Measurements from ENCODE around the gene FAM131A. TPM values are rescaled to one million over a fixed set of nuclear protein-coding genes. Genes with fewer than 3 reads are reported as not detected.
"Not testable (repeated sequence)": the region's sequence is repeated elsewhere in the genome, so short reads cannot be mapped to it uniquely, and the experiment has no call there.

FAM131A gene
- total RNA-seq, 1 donor from 2014 or later: 6.7 TPM

DNA sequence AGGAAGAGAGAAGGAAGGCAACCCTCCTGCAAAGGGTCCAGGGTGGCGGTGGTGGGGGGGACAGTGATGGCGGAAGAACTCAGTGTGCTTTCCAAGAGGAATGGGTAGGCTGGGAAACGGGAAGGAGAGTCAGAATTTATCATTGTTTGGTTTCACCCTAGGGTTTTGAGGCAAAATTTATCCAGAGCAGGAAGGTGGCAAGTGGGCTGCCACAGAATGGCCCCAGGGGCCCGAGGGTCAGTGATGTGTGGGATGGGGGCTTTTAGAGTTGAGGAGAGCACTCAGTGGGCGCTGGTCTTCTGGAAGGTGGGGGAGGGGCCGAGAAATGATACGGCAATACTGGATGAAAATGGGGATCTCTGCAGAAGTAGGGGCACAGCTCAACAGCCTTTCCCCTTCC is 581 bp downstream of the FAM131A start:
- intact Hi-C loops (cut with micrococcal nuclease): no loop called here

DNA sequence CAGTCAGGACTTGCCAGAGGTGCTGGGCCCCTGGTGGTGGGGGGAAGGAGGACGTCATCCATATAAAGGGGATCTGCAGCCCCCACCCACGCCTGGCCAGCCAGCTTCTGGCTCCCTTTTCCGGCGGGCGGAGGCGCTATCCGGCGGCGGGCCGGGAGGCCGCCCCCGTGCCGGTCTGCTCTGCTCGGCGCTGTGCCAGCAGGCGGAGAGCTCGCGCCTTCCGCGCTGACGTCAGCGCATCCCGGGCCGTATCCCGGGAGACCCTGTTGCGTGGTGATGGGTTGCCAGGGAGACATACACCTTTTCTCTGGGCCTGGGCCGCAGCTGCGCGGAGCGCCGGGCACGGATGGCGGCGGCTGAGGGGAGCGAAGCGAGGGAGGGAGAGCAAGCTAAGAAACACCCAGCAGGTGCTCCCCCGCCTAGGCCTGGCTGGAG is 1.1 kb downstream of the FAM131A start:
- intact Hi-C loops (cut with micrococcal nuclease): no loop called here

DNA sequence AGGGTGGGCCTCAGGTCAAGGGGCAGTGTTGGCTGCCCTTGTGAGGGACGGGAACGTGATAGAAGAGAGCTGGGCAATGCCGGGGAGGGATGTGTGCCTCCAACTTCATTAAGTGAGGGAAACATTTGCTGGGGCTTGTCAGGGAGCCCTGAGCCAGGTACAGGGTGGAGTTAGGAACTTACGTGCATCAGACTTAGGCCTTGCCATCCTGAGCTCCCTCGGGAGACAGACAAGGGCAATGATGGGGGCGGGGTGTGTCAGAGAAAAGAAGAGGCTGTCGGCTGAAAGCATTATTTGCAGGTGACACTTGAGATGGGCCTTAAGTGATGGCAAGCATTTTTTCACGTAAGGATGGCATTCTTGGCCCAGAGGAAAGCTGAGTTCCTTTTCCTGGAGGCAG is 1.6 kb downstream of the FAM131A start:
- intact Hi-C loops (cut with micrococcal nuclease): no loop called here

DNA sequence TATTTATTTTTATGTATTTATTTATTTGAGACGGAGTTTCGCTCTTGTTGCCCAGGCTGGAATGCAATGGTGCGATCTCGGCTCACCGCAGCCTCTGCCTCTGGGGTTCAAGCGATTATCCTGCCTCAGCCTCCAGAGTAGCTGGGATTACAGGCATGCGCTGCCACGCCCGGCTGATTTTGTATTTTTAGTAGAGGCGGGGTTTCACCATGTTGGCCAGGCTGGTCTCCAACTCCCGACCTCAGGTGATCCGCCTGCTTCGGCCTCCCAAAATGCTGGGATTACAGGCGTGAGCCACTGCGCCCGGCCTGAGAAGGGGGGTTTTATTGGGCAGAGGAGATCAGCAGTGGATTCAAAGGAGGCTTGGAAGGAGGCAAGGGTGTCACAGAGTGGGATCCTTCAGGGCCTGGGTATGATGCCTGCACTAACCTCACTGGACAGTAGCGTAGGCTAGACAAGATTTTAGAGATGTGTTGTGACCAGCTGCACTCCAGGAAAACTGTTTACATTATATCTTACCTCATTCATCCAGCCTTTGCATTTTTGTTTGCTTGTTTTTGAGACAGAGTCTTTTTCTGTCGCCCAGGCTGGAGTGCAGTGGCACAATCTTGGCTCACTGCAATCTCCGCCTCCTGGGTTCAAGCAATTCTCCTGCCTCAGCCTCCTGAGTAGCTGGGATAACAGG is 2.2 kb downstream of the FAM131A start:
- intact Hi-C loops (cut with micrococcal nuclease): not testable (repeated sequence)

DNA sequence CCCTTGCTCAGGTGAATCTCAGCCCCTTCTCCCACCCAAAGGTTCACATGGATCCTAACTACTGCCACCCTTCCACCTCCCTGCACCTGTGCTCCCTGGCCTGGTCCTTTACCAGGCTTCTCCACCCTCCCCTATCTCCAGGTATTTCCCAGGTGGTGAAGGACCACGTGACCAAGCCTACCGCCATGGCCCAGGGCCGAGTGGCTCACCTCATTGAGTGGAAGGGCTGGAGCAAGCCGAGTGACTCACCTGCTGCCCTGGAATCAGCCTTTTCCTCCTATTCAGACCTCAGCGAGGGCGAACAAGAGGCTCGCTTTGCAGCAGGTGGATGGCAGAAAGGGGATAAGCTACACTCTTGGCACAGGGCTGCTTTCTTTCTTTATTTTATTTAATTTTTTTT is 4.5 kb downstream of the FAM131A start:
- intact Hi-C loops (cut with micrococcal nuclease): no loop called here

DNA sequence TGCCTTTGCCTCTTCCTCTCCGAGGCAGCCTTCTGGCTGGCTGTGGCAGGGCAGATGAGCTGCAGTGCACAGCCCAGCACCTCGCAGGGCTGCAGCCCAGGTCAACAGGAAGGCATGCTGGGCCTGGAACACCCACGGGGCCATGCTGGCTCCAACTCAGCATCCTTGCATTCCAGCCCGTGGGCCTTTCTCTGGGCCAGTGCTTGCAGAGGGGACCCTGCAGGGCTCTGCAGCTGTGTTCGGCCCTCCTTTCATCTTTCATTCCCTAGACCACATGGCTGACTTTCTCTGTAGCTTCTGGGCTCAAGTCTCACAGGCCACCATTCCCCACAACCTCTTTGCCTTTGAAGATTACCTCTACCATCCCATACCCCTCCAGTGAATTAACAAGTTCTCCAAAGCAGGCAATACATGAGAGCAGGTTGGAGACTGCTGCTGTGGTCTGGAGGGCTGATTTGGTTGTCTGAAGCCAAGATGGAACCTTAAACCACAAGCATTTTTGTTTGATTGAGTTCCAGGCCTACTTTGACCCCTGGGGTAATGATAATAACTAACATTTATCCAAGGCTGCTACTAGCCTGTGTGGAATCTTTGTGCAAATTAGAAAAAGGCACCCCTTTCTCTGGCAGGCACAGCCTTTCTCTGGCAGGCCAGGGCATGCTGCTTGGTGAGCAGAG is 5.9 kb downstream of the FAM131A start:
- intact Hi-C loops (cut with micrococcal nuclease): no loop called here

DNA sequence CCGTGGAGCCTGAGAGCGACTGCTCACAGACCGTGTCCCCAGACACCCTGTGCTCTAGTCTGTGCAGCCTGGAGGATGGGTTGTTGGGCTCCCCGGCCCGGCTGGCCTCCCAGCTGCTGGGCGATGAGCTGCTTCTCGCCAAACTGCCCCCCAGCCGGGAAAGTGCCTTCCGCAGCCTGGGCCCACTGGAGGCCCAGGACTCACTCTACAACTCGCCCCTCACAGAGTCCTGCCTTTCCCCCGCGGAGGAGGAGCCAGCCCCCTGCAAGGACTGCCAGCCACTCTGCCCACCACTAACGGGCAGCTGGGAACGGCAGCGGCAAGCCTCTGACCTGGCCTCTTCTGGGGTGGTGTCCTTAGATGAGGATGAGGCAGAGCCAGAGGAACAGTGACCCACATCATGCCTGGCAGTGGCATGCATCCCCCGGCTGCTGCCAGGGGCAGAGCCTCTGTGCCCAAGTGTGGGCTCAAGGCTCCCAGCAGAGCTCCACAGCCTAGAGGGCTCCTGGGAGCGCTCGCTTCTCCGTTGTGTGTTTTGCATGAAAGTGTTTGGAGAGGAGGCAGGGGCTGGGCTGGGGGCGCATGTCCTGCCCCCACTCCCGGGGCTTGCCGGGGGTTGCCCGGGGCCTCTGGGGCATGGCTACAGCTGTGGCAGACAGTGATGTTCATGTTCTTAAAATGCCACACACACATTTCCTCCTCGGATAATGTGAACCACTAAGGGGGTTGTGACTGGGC is 7.3 kb downstream of the FAM131A start:
- intact Hi-C loops (cut with micrococcal nuclease): no loop called here

DNA sequence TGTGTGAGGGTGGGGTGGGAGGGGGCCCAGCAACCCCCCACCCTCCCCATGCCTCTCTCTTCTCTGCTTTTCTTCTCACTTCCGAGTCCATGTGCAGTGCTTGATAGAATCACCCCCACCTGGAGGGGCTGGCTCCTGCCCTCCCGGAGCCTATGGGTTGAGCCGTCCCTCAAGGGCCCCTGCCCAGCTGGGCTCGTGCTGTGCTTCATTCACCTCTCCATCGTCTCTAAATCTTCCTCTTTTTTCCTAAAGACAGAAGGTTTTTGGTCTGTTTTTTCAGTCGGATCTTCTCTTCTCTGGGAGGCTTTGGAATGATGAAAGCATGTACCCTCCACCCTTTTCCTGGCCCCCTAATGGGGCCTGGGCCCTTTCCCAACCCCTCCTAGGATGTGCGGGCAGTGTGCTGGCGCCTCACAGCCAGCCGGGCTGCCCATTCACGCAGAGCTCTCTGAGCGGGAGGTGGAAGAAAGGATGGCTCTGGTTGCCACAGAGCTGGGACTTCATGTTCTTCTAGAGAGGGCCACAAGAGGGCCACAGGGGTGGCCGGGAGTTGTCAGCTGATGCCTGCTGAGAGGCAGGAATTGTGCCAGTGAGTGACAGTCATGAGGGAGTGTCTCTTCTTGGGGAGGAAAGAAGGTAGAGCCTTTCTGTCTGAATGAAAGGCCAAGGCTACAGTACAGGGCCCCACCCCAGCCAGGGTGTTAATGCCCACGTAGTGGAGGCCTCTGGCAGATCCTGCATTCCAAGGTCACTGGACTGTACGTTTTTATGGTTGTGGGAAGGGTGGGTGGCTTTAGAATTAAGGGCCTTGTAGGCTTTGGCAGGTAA is 8.1 kb downstream of the FAM131A start:
- intact Hi-C loops (cut with micrococcal nuclease): no loop called here

DNA sequence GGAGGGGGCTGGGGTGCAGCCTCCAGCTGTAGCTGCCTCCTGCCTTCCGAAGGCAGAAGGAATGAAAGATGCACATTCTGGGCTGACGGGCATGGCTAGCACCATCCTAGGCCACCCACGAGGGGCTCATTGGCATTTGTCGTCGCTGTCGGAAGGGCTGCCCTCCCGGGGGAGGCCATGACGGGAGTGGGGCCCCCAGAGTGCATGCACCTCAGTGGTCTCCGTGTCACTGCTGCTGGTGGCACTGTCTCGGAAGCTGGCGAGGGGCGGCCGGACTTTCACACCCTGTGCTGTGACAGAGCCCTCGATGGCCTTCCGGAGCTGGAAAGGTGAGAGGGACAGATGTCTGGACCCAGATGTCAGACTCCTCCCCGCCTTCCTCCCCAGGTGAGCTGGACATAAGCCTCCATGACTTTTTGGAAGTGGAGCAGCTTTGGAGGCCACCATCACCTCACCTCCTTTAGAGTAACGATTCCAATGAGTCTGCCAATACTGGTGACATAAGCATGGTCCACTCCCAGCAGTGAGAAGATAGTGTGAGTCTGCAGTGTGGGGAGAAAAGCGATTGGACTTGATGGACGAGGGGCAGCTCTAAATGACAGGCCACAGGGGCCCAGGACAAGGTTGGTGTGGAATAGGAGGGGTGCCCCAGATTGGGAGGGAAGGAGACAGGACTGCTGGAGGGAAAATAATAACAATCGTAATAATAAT is 9.2 kb downstream of the FAM131A start:
- intact Hi-C loops (cut with micrococcal nuclease): no loop called here

DNA sequence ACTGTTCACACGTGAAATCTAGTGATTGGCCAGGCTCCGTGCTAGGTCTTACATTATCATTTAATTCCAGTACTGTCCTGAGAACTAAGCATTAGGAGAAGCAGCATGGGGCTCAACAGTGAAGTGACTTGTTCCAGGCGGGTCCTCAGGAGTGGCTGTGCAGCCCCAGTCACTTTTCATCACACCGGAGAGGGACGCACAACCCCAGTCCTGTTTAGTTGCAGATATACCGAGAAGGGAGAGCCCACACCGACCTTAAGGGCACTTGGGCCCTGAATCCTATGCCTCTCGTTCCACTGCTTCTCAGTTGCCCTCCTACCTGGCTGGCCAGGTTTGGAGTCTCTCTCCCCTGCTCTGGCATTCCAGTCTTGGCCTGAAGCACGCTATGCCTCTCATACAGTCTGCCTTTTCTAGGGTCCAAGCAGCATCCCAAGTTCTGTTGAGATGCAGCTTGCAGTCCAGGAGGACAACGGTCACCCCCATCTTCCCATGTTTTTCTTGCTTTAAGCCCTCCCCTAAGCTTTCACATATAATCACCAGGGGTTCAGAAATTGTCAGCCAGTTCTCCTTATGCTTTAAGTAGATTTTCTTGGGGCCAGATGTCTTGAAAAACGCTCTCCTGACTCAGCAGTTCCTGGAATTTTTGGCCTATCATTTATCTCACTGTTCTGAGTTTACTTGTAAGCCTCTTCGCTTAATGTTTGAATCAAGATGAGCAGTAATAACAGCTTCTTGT is 10.1 kb downstream of the FAM131A start:
- intact Hi-C loops (cut with micrococcal nuclease): no loop called here

DNA sequence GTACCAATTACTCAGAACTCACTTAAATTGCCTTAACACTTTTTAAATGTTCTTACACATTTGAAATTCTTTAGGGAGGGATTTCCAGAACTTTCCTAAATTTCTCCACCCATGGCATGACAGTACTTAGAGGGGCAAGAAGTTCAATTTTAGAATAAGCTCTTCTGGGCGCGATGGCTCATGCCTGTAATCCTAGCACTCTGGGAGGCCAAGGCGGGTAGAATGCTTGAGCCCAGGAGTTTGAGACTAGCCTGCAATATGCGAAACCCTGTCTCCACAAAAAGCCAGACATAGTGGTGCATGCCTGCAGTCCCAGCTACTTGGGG is 10.6 kb downstream of the FAM131A start:
- intact Hi-C loops (cut with micrococcal nuclease): no loop called here

DNA sequence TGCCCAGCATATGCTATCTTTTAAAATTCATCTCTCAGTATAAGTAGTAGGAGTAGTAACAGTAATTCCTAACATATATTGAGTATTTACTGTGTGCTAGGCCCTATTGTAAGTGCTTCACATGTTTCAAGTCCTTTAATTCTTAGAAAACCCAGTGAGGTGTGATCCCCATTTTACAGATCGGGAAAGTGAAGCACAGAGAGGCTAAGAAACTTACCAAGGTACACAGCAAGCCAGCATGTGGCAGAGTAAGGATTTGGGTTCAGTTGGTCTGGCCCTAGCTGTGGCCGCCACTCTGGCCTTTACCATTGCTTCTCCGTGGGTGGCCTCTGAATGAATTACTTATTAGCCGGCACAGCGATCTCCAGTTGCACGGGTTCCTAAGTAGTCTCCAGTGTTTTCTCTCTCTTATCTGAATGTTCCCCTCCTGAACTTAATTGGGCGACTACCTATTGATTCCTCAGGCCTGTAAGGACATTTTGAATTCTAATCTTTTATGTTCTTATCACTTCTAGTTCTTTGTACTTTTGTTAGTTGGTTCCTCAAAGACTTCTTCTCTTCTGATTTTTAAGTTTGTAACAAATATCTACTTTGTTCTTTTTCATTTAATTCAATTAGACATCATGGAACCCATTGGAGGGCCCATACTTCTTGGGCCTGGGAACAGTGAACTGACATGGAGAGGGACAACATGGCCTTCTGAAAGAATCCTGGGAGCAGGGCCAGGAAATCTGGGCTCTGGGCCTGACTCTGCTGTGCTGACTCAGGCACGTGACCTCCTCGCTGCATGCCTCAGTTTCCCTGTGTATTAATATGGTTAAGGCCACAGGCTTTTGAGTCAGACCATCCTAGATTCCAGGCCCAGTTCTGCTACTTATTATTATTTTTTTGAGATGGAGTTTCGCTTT is 12.4 kb downstream of the FAM131A start:
- intact Hi-C loops (cut with micrococcal nuclease): no loop called here

DNA sequence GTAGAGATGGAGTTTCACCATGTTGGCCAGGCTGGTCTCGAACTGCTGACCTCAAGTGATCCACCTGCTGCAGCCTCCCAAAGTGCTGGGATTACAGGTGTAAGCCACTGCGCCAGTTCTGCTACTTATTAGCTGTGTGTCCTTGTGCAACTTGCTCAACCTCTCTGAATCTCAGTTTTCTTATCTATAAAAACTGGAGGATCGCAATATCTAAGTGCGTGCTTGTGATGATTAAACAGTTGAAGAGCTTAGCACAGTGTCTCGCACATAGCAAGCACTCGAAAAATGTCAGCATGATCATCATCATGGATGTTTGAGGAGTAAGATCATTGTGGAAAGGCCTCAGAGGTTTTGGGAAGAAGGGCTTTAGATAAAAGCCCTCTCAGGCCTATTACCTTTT is 13.2 kb downstream of the FAM131A start:
- intact Hi-C loops (cut with micrococcal nuclease): no loop called here

DNA sequence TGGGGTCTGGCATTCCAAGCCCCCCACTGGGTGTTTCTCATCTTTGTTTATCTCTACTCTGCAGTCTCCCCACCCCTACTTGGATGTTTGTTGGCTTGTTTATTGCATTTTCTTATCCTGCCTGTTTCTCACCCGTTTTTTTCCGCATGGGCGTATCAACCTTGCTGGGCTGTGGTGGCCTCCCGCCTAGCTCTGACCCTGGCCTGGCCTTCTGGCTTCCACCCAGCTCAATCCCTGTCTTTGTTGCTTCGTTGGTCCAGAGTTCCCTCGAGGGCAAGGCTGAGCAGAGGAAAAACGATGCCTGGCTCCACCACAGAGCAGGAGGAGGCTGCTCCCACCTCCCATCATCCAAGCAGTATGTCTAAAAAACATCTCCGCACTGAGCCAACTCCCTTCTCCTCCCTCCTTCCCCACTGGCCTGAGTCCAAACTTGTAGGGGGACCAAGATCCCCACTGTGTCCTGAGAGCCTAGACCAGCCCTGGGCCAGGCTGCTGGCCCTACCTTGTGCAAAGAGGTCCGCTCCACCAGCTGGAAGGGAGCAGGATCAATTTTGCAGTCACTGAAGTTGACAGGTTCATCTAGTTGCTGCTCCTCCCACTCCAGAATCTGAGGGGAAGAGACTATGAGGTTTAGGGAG is 14.2 kb downstream of the FAM131A start:
- intact Hi-C loops (cut with micrococcal nuclease): no loop called here

DNA sequence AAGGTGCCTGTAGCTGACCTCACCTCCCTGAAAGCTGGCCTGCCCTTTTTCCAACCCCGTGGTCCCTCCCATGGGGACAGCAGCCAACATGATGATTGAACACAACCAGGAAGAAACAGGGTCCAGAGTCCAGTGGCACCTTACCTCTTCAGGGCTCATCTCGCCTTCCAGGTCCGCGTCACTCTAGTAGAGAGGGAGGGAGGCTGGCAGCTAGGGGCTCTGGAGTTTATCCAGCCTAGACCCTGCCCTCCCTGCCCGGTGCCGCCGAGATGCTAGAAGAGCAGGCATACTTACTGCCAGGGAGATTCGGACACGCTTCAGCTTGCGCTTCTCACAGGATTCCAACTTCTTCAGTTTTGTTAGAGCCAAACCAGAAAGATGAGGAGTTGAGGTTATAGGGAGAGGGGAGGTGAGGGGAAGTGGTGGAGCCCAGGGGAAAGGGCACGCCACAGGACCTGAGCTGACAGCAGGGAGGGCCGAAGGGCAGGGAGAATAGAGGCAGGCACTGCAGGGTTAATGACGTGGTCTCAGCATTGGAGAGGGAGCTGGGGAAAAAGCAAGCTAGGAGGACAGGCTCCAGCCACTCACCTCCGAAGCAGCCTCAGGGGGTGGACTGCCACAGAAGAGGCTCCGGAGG is 14.9 kb downstream of the FAM131A start:
- intact Hi-C loops (cut with micrococcal nuclease): no loop called here

DNA sequence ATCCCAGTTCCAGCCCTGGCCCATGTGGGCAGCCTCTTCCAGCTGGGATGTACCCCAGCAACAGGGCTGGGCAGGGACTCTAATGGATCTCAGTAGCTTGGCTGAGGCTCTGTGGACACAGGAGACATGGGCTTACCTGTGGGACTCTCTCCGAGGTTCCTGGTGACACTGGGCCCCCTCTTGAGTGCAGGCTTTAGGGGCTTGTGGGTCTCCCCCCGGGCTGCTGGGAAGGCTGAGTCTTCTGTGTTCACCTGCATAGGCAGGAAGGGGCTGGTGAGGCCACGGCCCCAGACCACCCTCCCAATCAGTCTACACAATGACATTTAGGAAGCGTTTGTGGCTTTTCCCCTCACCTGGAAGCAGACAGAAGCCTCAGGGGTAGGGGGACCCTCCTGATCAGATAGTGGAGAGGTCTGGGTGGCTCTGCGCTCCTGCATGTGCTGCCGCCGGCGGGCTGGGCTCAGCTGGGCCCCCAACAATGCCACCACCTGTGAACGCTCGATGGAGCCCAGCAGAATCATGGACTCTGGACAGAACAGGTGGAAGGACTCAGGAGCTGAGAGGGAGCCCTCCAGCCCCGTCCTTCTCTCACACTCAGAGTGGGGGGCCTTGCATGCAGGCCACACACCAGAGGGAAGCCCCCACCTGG is 15.6 kb downstream of the FAM131A start:
- intact Hi-C loops (cut with micrococcal nuclease): no loop called here

DNA sequence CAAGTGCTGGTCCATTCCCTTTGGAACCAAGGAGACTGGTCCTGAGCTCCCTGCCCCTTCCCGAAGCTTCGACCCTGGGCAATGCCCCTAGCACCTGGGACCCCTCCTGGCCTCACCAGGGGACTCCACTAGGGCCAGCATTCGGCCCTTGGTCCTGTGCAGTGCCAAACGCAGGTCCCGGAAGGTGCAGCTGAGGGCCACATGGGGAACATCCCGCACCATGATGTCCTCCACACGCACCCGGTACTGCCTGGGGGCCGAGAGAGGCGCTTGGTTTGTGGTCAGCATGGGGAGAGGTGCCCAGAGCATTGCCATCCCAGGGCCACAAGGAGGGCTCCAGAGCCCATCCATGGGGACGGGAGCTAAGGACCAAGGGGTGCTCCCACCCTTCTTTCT is 16.1 kb downstream of the FAM131A start:
- intact Hi-C loops (cut with micrococcal nuclease): no loop called here
